MM.1S (cell line): ENCODE results near the gene STK31.
"Not testable (repeated sequence)": the region's sequence is repeated elsewhere in the genome, so short reads cannot be mapped to it uniquely, and the experiment has no call there.

ENCODE experiments used
- CTCF ChIP-seq: fragments of 300-600 bp; sonication (generic); IDR thresholded peaks from 2 replicates; pipeline ENCODE4 v1.5.1; 2016; ENCODE audit warnings: antibody characterized with exemption, low read length, mixed read lengths
- EZH2 ChIP-seq: fragments of 300-600 bp; sonication (generic); optimal IDR thresholded peaks from 2 replicates; pipeline ENCODE3; 2017; ENCODE audit warnings: low read depth, mild to moderate bottlenecking, antibody characterized with exemption, low read length, mixed read lengths
- EZH2phosphoT487 ChIP-seq: fragments of 300-600 bp; sonication (generic); IDR thresholded peaks from 2 replicates; pipeline ENCODE4 v1.6.1; 2018; ENCODE audit warnings: antibody characterized with exemption, low read length

GRCh38 chr7:23832733-23833132 lies 122.7 kb downstream of the STK31 start:
- not testable (repeated sequence) for TF ChIP-seq CTCF, EZH2phosphoT487, EZH2
